ENCODE results near the gene MYCBP2. TPM values are rescaled to one million over a fixed set of nuclear protein-coding genes. Genes with fewer than 3 reads are reported as not detected.

Gene MYCBP2
- polyA plus RNA-seq (2013, experiment 1 of 2): 14.5 TPM
- polyA plus RNA-seq (2013, experiment 2 of 2): 17.1 TPM

- Histone ChIP-seq H3K4me2 (ENCODE audit: insufficient read depth, low read length, poor library complexity, severe bottlenecking) (peak within 1 kb of the TSS; percentile 94), H3K79me1 (ENCODE audit: low read depth, low read length) (peaks cover 5% of the 10 kb centered on the region), H3K27ac (replicated peaks; ENCODE audit: low read length) (peak within 1 kb of the TSS; percentile 59), H3K18ac (ENCODE audit: low read length) (peak within 1 kb of the TSS; percentile 95), H2BK120ac (ENCODE audit: low read depth, low read length) (no peak within 1 kb of the TSS), H3K27me3 (ENCODE audit: control insufficient read depth in 3 of 3, insufficient read depth in 3 of 3, low read depth in 1 of 3, low read length in 3 of 3) (peaks cover 0 to 10% (median 0%) of the 10 kb centered on the region in 3 experiments), H2BK12ac (ENCODE audit: low read length) (peak within 1 kb of the TSS; percentile 34), H3K23ac (ENCODE audit: low read depth, low read length, poor library complexity) (peak within 1 kb of the TSS; percentile 92), H2BK15ac (ENCODE audit: low read length) (no peak within 1 kb of the TSS), H4K8ac (ENCODE audit: low read depth, low read length) (no peak within 1 kb of the TSS), H3K4ac (ENCODE audit: low read length) (no peak within 1 kb of the TSS), H2BK5ac (ENCODE audit: low read length) (peak within 1 kb of the TSS; percentile 41), H4K91ac (ENCODE audit: low read depth, low read length, poor library complexity) (no peak within 1 kb of the TSS), H3K4me3 (ENCODE audit: low read length in 2 of 2) (peak within 1 kb of the TSS; percentile 86 to 87), H3K36me3 (replicated peaks in 1 of 2; ENCODE audit: control insufficient read depth in 2 of 2, insufficient read depth in 2 of 2, low read length in 2 of 2) (no peaks in the 10 kb centered on the region), H3K14ac (ENCODE audit: low read length) (peak within 1 kb of the TSS; percentile 85), H3K9me3 (replicated peaks in 1 of 2; ENCODE audit: control insufficient read depth in 2 of 2, insufficient read depth in 1 of 2, low read depth in 1 of 2, low read length in 2 of 2) (no peaks in the 10 kb centered on the region), H2AFZ (ENCODE audit: low read length) (peak within 1 kb of the TSS; percentile 96), H3K9ac (ENCODE audit: low read depth, low read length, poor library complexity) (peak within 1 kb of the TSS; percentile 96), H3K4me1 (ENCODE audit: control insufficient read depth in 2 of 2, insufficient read depth in 1 of 2, low read depth in 1 of 2, low read length in 2 of 2) (peaks cover 4 to 10% of the 10 kb centered on the region in 2 donors), H2AK5ac (ENCODE audit: low read depth, low read length) (peak within 1 kb of the TSS; percentile 86)
- WGBS, 2 donors (ENCODE audit: extremely low coverage in 2 of 2, insufficient read length in 2 of 2, insufficient replicate concordance in 1 of 2): no CpG with 5 or more reads among the region's 35 CpGs
- DNase-seq (ENCODE audit: low spot score): peak; percentile 99
Observed at GRCh38 chr13:77326905-77327604, at the start of gene MYCBP2. Gene MYCBP2, minus strand, starts transcription at chr13:77327094. Its CDS starts 319 bp downstream, at chr13:77326775.

- no peak overlapping the region for H2AFZ ChIP-seq (ENCODE audit: low read length)
- H3K79me1 ChIP-seq (ENCODE audit: low read depth, low read length): no peaks in the 10 kb centered on the region
- H3K9me3 ChIP-seq (replicated peaks in 1 of 2; ENCODE audit: control insufficient read depth in 2 of 2, insufficient read depth in 1 of 2, low read depth in 1 of 2, low read length in 2 of 2): no peaks in the 10 kb centered on the region
- H2AK5ac ChIP-seq (ENCODE audit: low read depth, low read length): no peak overlapping the region
- no peak overlapping the region for H2BK15ac ChIP-seq (ENCODE audit: low read length)
- WGBS, 2 donors (ENCODE audit: extremely low coverage in 2 of 2, insufficient read length in 2 of 2, insufficient replicate concordance in 1 of 2): no CpG with 5 or more reads among the region's 1 CpG
- no peak overlapping the region for H2BK5ac ChIP-seq (ENCODE audit: low read length)
- no peaks in the 10 kb centered on the region for H3K27me3 ChIP-seq (ENCODE audit: control insufficient read depth in 3 of 3, insufficient read depth in 3 of 3, low read depth in 1 of 3, low read length in 3 of 3)
- no peak overlapping the region for H3K4me2 ChIP-seq (ENCODE audit: insufficient read depth, low read length, poor library complexity, severe bottlenecking)
- no peak overlapping the region for H4K91ac ChIP-seq (ENCODE audit: low read depth, low read length, poor library complexity)
- no peak overlapping the region for H3K4me3 ChIP-seq (ENCODE audit: low read length in 2 of 2)
- H2BK120ac ChIP-seq (ENCODE audit: low read depth, low read length): no peak overlapping the region
- no peak overlapping the region for H2BK12ac ChIP-seq (ENCODE audit: low read length)
- no peak overlapping the region for H3K9ac ChIP-seq (ENCODE audit: low read depth, low read length, poor library complexity)
- no peaks in the 10 kb centered on the region for H3K36me3 ChIP-seq (replicated peaks in 1 of 2; ENCODE audit: control insufficient read depth in 2 of 2, insufficient read depth in 2 of 2, low read length in 2 of 2)
- H3K23ac ChIP-seq (ENCODE audit: low read depth, low read length, poor library complexity): no peak overlapping the region
- no peak overlapping the region for H4K8ac ChIP-seq (ENCODE audit: low read depth, low read length)
- H3K18ac ChIP-seq (ENCODE audit: low read length): no peak overlapping the region
- H3K4me1 ChIP-seq (ENCODE audit: control insufficient read depth in 2 of 2, insufficient read depth in 1 of 2, low read depth in 1 of 2, low read length in 2 of 2): peaks cover 0 to 6% of the 10 kb centered on the region in 2 donors
- DNase-seq (ENCODE audit: low spot score): no peak
- H3K27ac ChIP-seq (replicated peaks; ENCODE audit: low read length): no peak overlapping the region
- no peak overlapping the region for H3K4ac ChIP-seq (ENCODE audit: low read length)
- no peak overlapping the region for H3K14ac ChIP-seq (ENCODE audit: low read length)
Observed at GRCh38 chr13:77375560-77376108, 48.7 kb upstream of the MYCBP2 start.

GRCh38 chr13:77374786-77375185 is 47.9 kb upstream of the MYCBP2 start:
- H3K79me1 ChIP-seq (ENCODE audit: low read depth, low read length): no peaks in the 10 kb centered on the region
- no peak overlapping the region for H2AFZ ChIP-seq (ENCODE audit: low read length)
- H2BK120ac ChIP-seq (ENCODE audit: low read depth, low read length): no peak overlapping the region
- no peak overlapping the region for H3K23ac ChIP-seq (ENCODE audit: low read depth, low read length, poor library complexity)
- H3K36me3 ChIP-seq (replicated peaks in 1 of 2; ENCODE audit: control insufficient read depth in 2 of 2, insufficient read depth in 2 of 2, low read length in 2 of 2): no peaks in the 10 kb centered on the region
- no peaks in the 10 kb centered on the region for H3K27me3 ChIP-seq (ENCODE audit: control insufficient read depth in 3 of 3, insufficient read depth in 3 of 3, low read depth in 1 of 3, low read length in 3 of 3)
- H3K4me3 ChIP-seq (ENCODE audit: low read length in 2 of 2): peak overlapping the region in 1 of 2 donors; percentile 19
- H3K4me1 ChIP-seq (ENCODE audit: control insufficient read depth in 2 of 2, insufficient read depth in 1 of 2, low read depth in 1 of 2, low read length in 2 of 2): peaks cover 0 to 6% of the 10 kb centered on the region in 2 donors
- WGBS, 2 donors (ENCODE audit: extremely low coverage in 2 of 2, insufficient read length in 2 of 2, insufficient replicate concordance in 1 of 2): no CpG with 5 or more reads among the region's 2 CpGs
- H3K9me3 ChIP-seq (replicated peaks in 1 of 2; ENCODE audit: control insufficient read depth in 2 of 2, insufficient read depth in 1 of 2, low read depth in 1 of 2, low read length in 2 of 2): no peaks in the 10 kb centered on the region
- no peak overlapping the region for H3K9ac ChIP-seq (ENCODE audit: low read depth, low read length, poor library complexity)
- no peak overlapping the region for H3K4me2 ChIP-seq (ENCODE audit: insufficient read depth, low read length, poor library complexity, severe bottlenecking)
- H2BK5ac ChIP-seq (ENCODE audit: low read length): no peak overlapping the region
- no peak overlapping the region for H2AK5ac ChIP-seq (ENCODE audit: low read depth, low read length)
- no peak for DNase-seq (ENCODE audit: low spot score)
- no peak overlapping the region for H2BK15ac ChIP-seq (ENCODE audit: low read length)
- no peak overlapping the region for H4K91ac ChIP-seq (ENCODE audit: low read depth, low read length, poor library complexity)
- no peak overlapping the region for H3K14ac ChIP-seq (ENCODE audit: low read length)
- no peak overlapping the region for H3K18ac ChIP-seq (ENCODE audit: low read length)
- no peak overlapping the region for H3K4ac ChIP-seq (ENCODE audit: low read length)
- H4K8ac ChIP-seq (ENCODE audit: low read depth, low read length): no peak overlapping the region
- no peak overlapping the region for H2BK12ac ChIP-seq (ENCODE audit: low read length)
- H3K27ac ChIP-seq (replicated peaks; ENCODE audit: low read length): no peak overlapping the region

GRCh38 chr13:77374339-77374738 is 47.4 kb upstream of the MYCBP2 start:
- no peak overlapping the region for H3K4me3 ChIP-seq (ENCODE audit: low read length in 2 of 2)
- no peak for DNase-seq (ENCODE audit: low spot score)
- H2AK5ac ChIP-seq (ENCODE audit: low read depth, low read length): no peak overlapping the region
- no CpG with 5 or more reads among the region's 1 CpG for WGBS, 2 donors (ENCODE audit: extremely low coverage in 2 of 2, insufficient read length in 2 of 2, insufficient replicate concordance in 1 of 2)
- no peak overlapping the region for H3K9ac ChIP-seq (ENCODE audit: low read depth, low read length, poor library complexity)
- H3K79me1 ChIP-seq (ENCODE audit: low read depth, low read length): no peaks in the 10 kb centered on the region
- no peak overlapping the region for H4K91ac ChIP-seq (ENCODE audit: low read depth, low read length, poor library complexity)
- no peak overlapping the region for H3K14ac ChIP-seq (ENCODE audit: low read length)
- no peak overlapping the region for H2BK12ac ChIP-seq (ENCODE audit: low read length)
- no peaks in the 10 kb centered on the region for H3K36me3 ChIP-seq (replicated peaks in 1 of 2; ENCODE audit: control insufficient read depth in 2 of 2, insufficient read depth in 2 of 2, low read length in 2 of 2)
- H3K27ac ChIP-seq (replicated peaks; ENCODE audit: low read length): no peak overlapping the region
- no peak overlapping the region for H2BK120ac ChIP-seq (ENCODE audit: low read depth, low read length)
- no peak overlapping the region for H3K23ac ChIP-seq (ENCODE audit: low read depth, low read length, poor library complexity)
- H3K27me3 ChIP-seq (ENCODE audit: control insufficient read depth in 3 of 3, insufficient read depth in 3 of 3, low read depth in 1 of 3, low read length in 3 of 3): no peaks in the 10 kb centered on the region
- no peak overlapping the region for H2BK15ac ChIP-seq (ENCODE audit: low read length)
- H2BK5ac ChIP-seq (ENCODE audit: low read length): no peak overlapping the region
- H3K4me1 ChIP-seq (ENCODE audit: control insufficient read depth in 2 of 2, insufficient read depth in 1 of 2, low read depth in 1 of 2, low read length in 2 of 2): peaks cover 0 to 6% of the 10 kb centered on the region in 2 donors
- H3K4me2 ChIP-seq (ENCODE audit: insufficient read depth, low read length, poor library complexity, severe bottlenecking): no peak overlapping the region
- H4K8ac ChIP-seq (ENCODE audit: low read depth, low read length): no peak overlapping the region
- H3K4ac ChIP-seq (ENCODE audit: low read length): no peak overlapping the region
- H2AFZ ChIP-seq (ENCODE audit: low read length): no peak overlapping the region
- H3K18ac ChIP-seq (ENCODE audit: low read length): no peak overlapping the region
- no peaks in the 10 kb centered on the region for H3K9me3 ChIP-seq (replicated peaks in 1 of 2; ENCODE audit: control insufficient read depth in 2 of 2, insufficient read depth in 1 of 2, low read depth in 1 of 2, low read length in 2 of 2)

Data from neuronal stem cell (in vitro differentiated cells).